SK-N-SH (cell line): ENCODE measurements around the gene PPP4C. TPM values are rescaled to one million over a fixed set of nuclear protein-coding genes. Genes with fewer than 3 reads are reported as not detected.

Experiments
- CTCF ChIA-PET: fragments of 300-600, 350-600 bp; formaldehyde crosslinking; extraction: SDS; loops from one replicate; lab custom pipeline; 2021; lab: Yijun Ruan, JAX
- POLR2A ChIA-PET: fragments of 350-600 bp; sonication (Branson Sonifier 250); formaldehyde crosslinking; extraction: SDS; loops from one replicate; lab custom pipeline; 2020; ENCODE audit warnings: antibody characterized with exemption, inconsistent platforms; lab: Yijun Ruan, JAX
- DNase-seq: peaks from one replicate; pipeline ENCODE4 v3.0.0; 2012
- H2AFZ ChIP-seq: fragments of 200-600 bp; sonication (generic); 2 replicates; pipeline ENCODE4 v1.8.1; 2016; ENCODE audit warnings: antibody characterized with exemption, mild to moderate bottlenecking, low read depth
- H3F3A ChIP-seq: fragments of 200-600 bp; sonication (generic); replicated peaks from 2 replicates; pipeline ENCODE3; 2016; ENCODE audit warnings: antibody characterized with exemption, mild to moderate bottlenecking; ENCODE audit not compliant: insufficient read depth
- H3K27ac ChIP-seq, 2 experiments: fragments of 200-500 bp in 1 of 2; fragments of 200-600 bp in 1 of 2; sonication (Bioruptor generic) in 1 of 2; sonication (generic), shearing (Covaris generic) in 1 of 2; 2 replicates each; pipeline versions ENCODE4 v1.5.1 to v1.6.1; 2014 to 2016; ENCODE audit warnings: low read depth in 2 of 2, inconsistent platforms in 1 of 2, low read length in 1 of 2, mild to moderate bottlenecking in 1 of 2, mixed read lengths in 1 of 2
- H3K27me3 ChIP-seq: fragments of 200-600 bp; sonication (generic), shearing (Covaris generic); 2 replicates; pipeline ENCODE4 v1.6.1; 2016; ENCODE audit warnings: mixed run types; ENCODE audit not compliant: insufficient read depth
- H3K36me3 ChIP-seq, 2 experiments: fragments of 200-500 bp in 1 of 2; fragments of 200-600 bp in 1 of 2; sonication (Bioruptor generic) in 1 of 2; sonication (generic) in 1 of 2; replicated peaks in 1 of 2; 2 replicates each; pipeline versions ENCODE3 to v1.5.1; 2014 to 2016; ENCODE audit warnings: low read length in 1 of 2, mild to moderate bottlenecking in 1 of 2; ENCODE audit not compliant: insufficient read depth in 2 of 2, control insufficient read depth in 1 of 2
- H3K4me1 ChIP-seq, 2 experiments: fragments of 200-500 bp in 1 of 2; fragments of 200-600 bp in 1 of 2; sonication (Bioruptor generic) in 1 of 2; sonication (generic), shearing (Covaris generic) in 1 of 2; 2 replicates each; pipeline versions ENCODE4 v1.5.1 to v1.6.1; 2014 to 2016; ENCODE audit warnings: low read depth in 1 of 2, low read length in 1 of 2, mixed run types in 1 of 2; ENCODE audit not compliant: insufficient read depth in 2 of 2, control insufficient read depth in 1 of 2
- H3K4me2 ChIP-seq: fragments of 200-600 bp; sonication (generic), shearing (Covaris generic); 2 replicates; pipeline ENCODE4 v1.6.1; 2017; ENCODE audit warnings: mixed run types
- H3K4me3 ChIP-seq, 2 experiments: fragments of 200-500 bp in 1 of 2; fragments of 200-600 bp in 1 of 2; sonication (Bioruptor generic) in 1 of 2; sonication (generic), shearing (Covaris generic) in 1 of 2; 2 replicates each; pipeline versions ENCODE4 v1.5.1 to v1.8.1; 2014 to 2016; ENCODE audit warnings: low read depth in 2 of 2, inconsistent platforms in 1 of 2, low read length in 1 of 2, mild to moderate bottlenecking in 1 of 2, mixed read lengths in 1 of 2, moderate library complexity in 1 of 2
- H3K79me2 ChIP-seq: fragments of 200-600 bp; sonication (generic); 2 replicates; pipeline ENCODE4 v1.8.1; 2017; ENCODE audit warnings: mild to moderate bottlenecking; ENCODE audit not compliant: insufficient read depth
- H3K9ac ChIP-seq: fragments of 200-600 bp; sonication (generic); 2 replicates; pipeline ENCODE4 v1.6.1; 2017; ENCODE audit warnings: mixed run types
- H3K9me2 ChIP-seq: fragments of 200-600 bp; sonication (generic); 2 replicates; pipeline ENCODE4 v1.6.1; 2017; ENCODE audit warnings: mixed run types
- H3K9me3 ChIP-seq: fragments of 200-600 bp; sonication (generic); 2 replicates; pipeline ENCODE4 v1.6.1; 2017; ENCODE audit warnings: mixed run types, mild to moderate bottlenecking, moderate library complexity
- H4K20me1 ChIP-seq: fragments of 200-600 bp; sonication (generic); 2 replicates; pipeline ENCODE4 v1.6.1; 2017; ENCODE audit warnings: mild to moderate bottlenecking, mixed run types; ENCODE audit not compliant: insufficient read depth
- CHD2 ChIP-seq: fragments of 150-350 bp; IDR thresholded peaks from 2 replicates; pipeline ENCODE4 v1.6.1; 2018; ENCODE audit warnings: low read length; ENCODE audit not compliant: partially characterized antibody
- ELF1 ChIP-seq: IDR thresholded peaks from 2 replicates; pipeline ENCODE4 v1.4.0; 2012
- EP300 ChIP-seq, 2 experiments: IDR thresholded peaks; 2 replicates each; pipeline versions ENCODE4 v1.4.0 to v1.6.1; 2012; ENCODE audit warnings: borderline replicate concordance in 1 of 2, low read depth in 1 of 2, low read length in 1 of 2
- EZH2phosphoT487 ChIP-seq: fragments of 200-600 bp; sonication (generic); IDR thresholded peaks from 2 replicates; pipeline ENCODE4 v1.6.1; 2017; ENCODE audit warnings: low read depth, mixed run types, mild to moderate bottlenecking, antibody characterized with exemption, moderate library complexity, borderline replicate concordance
- GABPA ChIP-seq: IDR thresholded peaks from 2 replicates; pipeline ENCODE4 v1.4.0; 2012; ENCODE audit warnings: low read depth, mild to moderate bottlenecking
- GATA2 ChIP-seq: sonication (generic); formaldehyde crosslinking; IDR thresholded peaks from 2 replicates; pipeline ENCODE4 v1.5.0; 2020; ENCODE audit warnings: mild to moderate bottlenecking, missing genetic modification reagents
- IRF3 ChIP-seq: fragments of 150-350 bp; IDR thresholded peaks from 2 replicates; pipeline ENCODE4 v1.6.1; 2016; ENCODE audit warnings: mild to moderate bottlenecking, low read depth, low read length
- JUND ChIP-seq: IDR thresholded peaks from 2 replicates; pipeline ENCODE4 v1.4.0; 2012
- MAX ChIP-seq: IDR thresholded peaks from 2 replicates; pipeline ENCODE4 v1.4.0; 2012; ENCODE audit warnings: low read depth
- MXI1 ChIP-seq: IDR thresholded peaks from 2 replicates; pipeline ENCODE4 v1.6.1; 2012; ENCODE audit warnings: mild to moderate bottlenecking, low read depth, low read length, improper control_type of control experiment
- NRF1 ChIP-seq: IDR thresholded peaks from 2 replicates; pipeline ENCODE4 v1.6.1; 2012; ENCODE audit warnings: low read depth, mild to moderate bottlenecking, low read length
- PBX3 ChIP-seq: IDR thresholded peaks from 2 replicates; pipeline ENCODE4; 2012
- POLR2AphosphoS5 ChIP-seq: IDR thresholded peaks from 2 replicates; pipeline ENCODE4 v1.6.1; 2012; ENCODE audit warnings: low read depth, low read length
- SIN3A ChIP-seq: IDR thresholded peaks from 2 replicates; pipeline ENCODE4 v1.6.1; 2012; ENCODE audit warnings: low read depth, mild to moderate bottlenecking, low read length, moderate library complexity, borderline replicate concordance
- SMC3 ChIP-seq: IDR thresholded peaks from 2 replicates; pipeline ENCODE4 v1.6.1; 2012; ENCODE audit warnings: low read depth, low read length, improper control_type of control experiment
- TAF1 ChIP-seq: IDR thresholded peaks from 2 replicates; pipeline ENCODE4 v1.6.1; 2012; ENCODE audit warnings: low read depth, mild to moderate bottlenecking, low read length, moderate library complexity, borderline replicate concordance
- TCF12 ChIP-seq: IDR thresholded peaks from 2 replicates; pipeline ENCODE4 v1.4.0; 2012
- YY1 ChIP-seq: IDR thresholded peaks from 2 replicates; pipeline ENCODE4 v1.4.0; 2012; ENCODE audit warnings: low read depth, mild to moderate bottlenecking
- WGBS: methylation state at CpG from one replicate; pipeline ENCODE4 v1.1.6; 2017; ENCODE audit warnings: low lambda C conversion rate; 5-methylcytosine and 5-hydroxymethylcytosine counted together
- polyA plus RNA-seq, 3 experiments: library from polyadenylated mRNA; depleted of rRNA; stranded (reverse); fragments of >200 nt; gene quantifications; 2 replicates each; pipeline ENCODE4 v1.2.3, GENCODE V29; 2012
- TF ChIP-seq, protein P1 (sequence below): IDR thresholded peaks from 2 replicates; pipeline ENCODE4 v1.6.1; 2012; ENCODE audit warnings: mild to moderate bottlenecking, low read depth, low read length, moderate library complexity
- TF ChIP-seq, protein P2 (sequence below): fragments of 150-350 bp; IDR thresholded peaks from 2 replicates; pipeline ENCODE4 v1.6.1; 2017; ENCODE audit warnings: antibody characterized with exemption, low read length, low read depth, borderline replicate concordance

PPP4C gene
- polyA plus RNA-seq (2012; rRNA removed) = 325 and 339 TPM in 2 replicates
- polyA plus RNA-seq (2012; cell fraction: cytosol; rRNA removed) = 180 and 242 TPM in 2 replicates
- 296 and 355 TPM in 2 replicates for polyA plus RNA-seq (2012; cell fraction: nucleus; rRNA removed)

DNA sequence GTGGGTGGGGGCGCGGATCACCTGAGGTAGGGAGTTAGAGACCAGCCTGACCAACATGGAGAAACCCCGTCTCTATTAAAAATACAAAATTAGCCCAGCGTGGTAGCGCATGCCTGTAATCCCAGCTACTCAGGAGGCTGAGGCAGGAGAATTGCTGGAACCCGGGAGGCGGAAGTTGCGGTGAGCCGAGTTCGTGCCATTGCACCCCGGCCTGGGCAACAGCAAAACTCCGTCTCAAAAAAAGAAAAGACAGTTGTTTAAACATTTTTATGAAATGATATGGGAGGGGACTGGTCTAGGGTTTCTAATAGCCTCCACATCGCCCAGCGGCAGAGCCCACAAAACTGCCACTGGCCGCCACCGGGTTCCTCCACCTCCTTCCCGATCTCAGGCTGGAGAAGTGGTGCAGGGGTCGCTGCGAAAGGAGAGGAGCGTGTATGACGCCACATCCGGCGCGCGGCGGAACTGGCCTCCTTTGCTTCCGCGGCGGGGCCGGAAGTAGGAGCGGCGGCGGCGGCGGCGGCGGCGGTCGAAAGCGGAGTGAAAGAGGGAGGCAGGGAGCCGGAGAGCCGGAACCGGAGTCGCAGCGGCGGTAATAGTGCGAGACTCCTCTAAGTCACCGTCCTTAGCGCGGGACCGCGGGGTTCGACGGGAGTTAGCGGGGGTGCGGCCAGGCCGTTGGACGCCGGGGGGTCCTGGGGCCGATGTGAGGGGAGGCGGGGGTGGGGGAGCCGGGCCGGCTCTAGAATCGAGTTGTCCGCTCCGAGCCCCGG, at the start of gene PPP4C:
Gene PPP4C, plus strand, starts transcription at position 492 of the 773 bp plus-strand sequence. CDS start 384 bp downstream, outside the sequence.
- Histone ChIP-seq H3K4me1 (peaks cover 5 to 18% of the 10 kb centered on the region in 2 experiments; a peak in 3 of 4 replicates), H3K27me3 (no peaks in the 10 kb centered on the region), H3K4me3 (peak within 1 kb of the TSS; percentile 76 to 78), H3K27ac (peak within 1 kb of the TSS; percentile 47 to 90), H3K9me2 (no peaks in the 10 kb centered on the region), H4K20me1 (peaks cover 46% of the 10 kb centered on the region), H2AFZ (no peak within 1 kb of the TSS), H3K79me2 (peaks cover 71% of the 10 kb centered on the region), H3K36me3 (peaks cover 32 to 47% of the 10 kb centered on the region in 2 experiments), H3K4me2 (peak within 1 kb of the TSS; percentile 89), H3K9ac (peak within 1 kb of the TSS; percentile 88), H3K9me3 (no peaks in the 10 kb centered on the region), H3F3A (peaks cover 49% of the 10 kb centered on the region)
- TF ChIP-seq IRF3 (no peak), EP300 (IDR thresholded peaks at IDR 0.05; ENCODE audit: borderline replicate concordance in 1 of 2, low read depth in 1 of 2, low read length in 1 of 2) (peak in 1 of 2 experiments; percentile 53; a peak in 1 of 4 replicates), SMC3 (no peak), MAX (peak; percentile 70), POLR2AphosphoS5 (peak; percentile 98), JUND (no peak), MXI1 (0 out of 2 replicates have a peak, but pooled peaks have one; percentile 16), SIN3A (peak; percentile 68; the same call in 1 of the 2 replicates), NRF1 (no peak), TAF1 (peak; percentile 84), PBX3 (no peak), ELF1 (peak; percentile 88), GABPA (peak; percentile 95), GATA2 (CRISPR knock-in tag) (no peak), YY1 (peak; percentile 70), EZH2phosphoT487 (no peak), TCF12 (no peak), CHD2 (no peak)
- TF ChIP-seq, protein P1, sequence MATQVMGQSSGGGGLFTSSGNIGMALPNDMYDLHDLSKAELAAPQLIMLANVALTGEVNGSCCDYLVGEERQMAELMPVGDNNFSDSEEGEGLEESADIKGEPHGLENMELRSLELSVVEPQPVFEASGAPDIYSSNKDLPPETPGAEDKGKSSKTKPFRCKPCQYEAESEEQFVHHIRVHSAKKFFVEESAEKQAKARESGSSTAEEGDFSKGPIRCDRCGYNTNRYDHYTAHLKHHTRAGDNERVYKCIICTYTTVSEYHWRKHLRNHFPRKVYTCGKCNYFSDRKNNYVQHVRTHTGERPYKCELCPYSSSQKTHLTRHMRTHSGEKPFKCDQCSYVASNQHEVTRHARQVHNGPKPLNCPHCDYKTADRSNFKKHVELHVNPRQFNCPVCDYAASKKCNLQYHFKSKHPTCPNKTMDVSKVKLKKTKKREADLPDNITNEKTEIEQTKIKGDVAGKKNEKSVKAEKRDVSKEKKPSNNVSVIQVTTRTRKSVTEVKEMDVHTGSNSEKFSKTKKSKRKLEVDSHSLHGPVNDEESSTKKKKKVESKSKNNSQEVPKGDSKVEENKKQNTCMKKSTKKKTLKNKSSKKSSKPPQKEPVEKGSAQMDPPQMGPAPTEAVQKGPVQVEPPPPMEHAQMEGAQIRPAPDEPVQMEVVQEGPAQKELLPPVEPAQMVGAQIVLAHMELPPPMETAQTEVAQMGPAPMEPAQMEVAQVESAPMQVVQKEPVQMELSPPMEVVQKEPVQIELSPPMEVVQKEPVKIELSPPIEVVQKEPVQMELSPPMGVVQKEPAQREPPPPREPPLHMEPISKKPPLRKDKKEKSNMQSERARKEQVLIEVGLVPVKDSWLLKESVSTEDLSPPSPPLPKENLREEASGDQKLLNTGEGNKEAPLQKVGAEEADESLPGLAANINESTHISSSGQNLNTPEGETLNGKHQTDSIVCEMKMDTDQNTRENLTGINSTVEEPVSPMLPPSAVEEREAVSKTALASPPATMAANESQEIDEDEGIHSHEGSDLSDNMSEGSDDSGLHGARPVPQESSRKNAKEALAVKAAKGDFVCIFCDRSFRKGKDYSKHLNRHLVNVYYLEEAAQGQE = 0 out of 2 replicates have a peak, but pooled peaks have one; percentile 17
- TF ChIP-seq, protein P2, sequence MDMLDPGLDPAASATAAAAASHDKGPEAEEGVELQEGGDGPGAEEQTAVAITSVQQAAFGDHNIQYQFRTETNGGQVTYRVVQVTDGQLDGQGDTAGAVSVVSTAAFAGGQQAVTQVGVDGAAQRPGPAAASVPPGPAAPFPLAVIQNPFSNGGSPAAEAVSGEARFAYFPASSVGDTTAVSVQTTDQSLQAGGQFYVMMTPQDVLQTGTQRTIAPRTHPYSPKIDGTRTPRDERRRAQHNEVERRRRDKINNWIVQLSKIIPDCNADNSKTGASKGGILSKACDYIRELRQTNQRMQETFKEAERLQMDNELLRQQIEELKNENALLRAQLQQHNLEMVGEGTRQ = no peak
- CTCF ChIA-PET = interaction anchor here (1.3 to 4.4 kb wide), 3 partner anchors 16 to 59 kb away, joined by 3 to 31 read pairs (median 4); partner anchors contain the start of gene TBX6
- POLR2A ChIA-PET = interaction anchor here (0.6 to 2.7 kb wide), 6 partner anchors 10 to 258 kb away, joined by 3 to 15 read pairs (median 4); partner anchors contain the start of genes ALDOA and TBX6
- DNase-seq = peak; percentile 97
- 6% methylated on average over 33 of the region's 67 CpGs for WGBS
